ENCODE data around the gene PEX16.
A peak's percentile ranks its signal among the peaks of the same experiment; 100 is the strongest.

The PEX16 gene

GRCh38 chr11:45896422-45896984 lies 21.2 kb downstream of the PEX16 start:
- DNase-seq, result no peak

GRCh38 chr11:45895553-45896259 lies 22.0 kb downstream of the PEX16 start:
- no peak for DNase-seq

GRCh38 chr11:45894555-45895247 lies 23.0 kb downstream of the PEX16 start:
- no peak for DNase-seq

GRCh38 chr11:45892856-45893255 lies 24.8 kb downstream of the PEX16 start:
- no peak for DNase-seq

GRCh38 chr11:45890886-45891550 lies 26.7 kb downstream of the PEX16 start:
- DNase-seq, result no peak

GRCh38 chr11:45889966-45890365 lies 27.7 kb downstream of the PEX16 start:
- no peak for DNase-seq

- no peak for DNase-seq
These were observed 28.1 kb downstream of the PEX16 start for GRCh38 chr11:45889555-45889954.

GRCh38 chr11:45887587-45887986 lies 30.1 kb downstream of the PEX16 start:
- no peak for DNase-seq

- DNase-seq, result no peak
These were observed 30.7 kb downstream of the PEX16 start for GRCh38 chr11:45886816-45887520.

- no peak for DNase-seq
These were observed 31.6 kb downstream of the PEX16 start for GRCh38 chr11:45885921-45886721.

- DNase-seq, result peak; percentile 42
These were observed 32.3 kb downstream of the PEX16 start, which contains the start of gene MAPK8IP1 for GRCh38 chr11:45885274-45885920. Gene MAPK8IP1 (plus strand): TSS chr11:45885651. CDS start chr11:45885821, 170 bp downstream.

- no peak for DNase-seq
These were observed 33.0 kb downstream of the PEX16 start for GRCh38 chr11:45884596-45885185.

- no peak for DNase-seq
These were observed 35.8 kb downstream of the PEX16 start for GRCh38 chr11:45881708-45882368.

- DNase-seq, result no peak
These were observed 36.7 kb downstream of the PEX16 start for GRCh38 chr11:45880772-45881570.

GRCh38 chr11:45879803-45880686 lies 37.6 kb downstream of the PEX16 start:
- DNase-seq, result no peak

GRCh38 chr11:45877845-45878244 lies 39.8 kb downstream of the PEX16 start:
- no peak for DNase-seq

- DNase-seq, result no peak
These were observed 40.5 kb downstream of the PEX16 start for GRCh38 chr11:45877221-45877620.

GRCh38 chr11:45876401-45876800 lies 41.3 kb downstream of the PEX16 start:
- DNase-seq, result no peak

All from stimulated activated naive CD4-positive, alpha-beta T cell treated with Interleukin-2 at 50 U/mL for 16 hours (primary cell).